Liver (tissue), 9 donors: ENCODE data around the gene KIF26B. TPM values are rescaled to one million over a fixed set of nuclear protein-coding genes. Genes with fewer than 3 reads are reported as not detected.

Experiments used
- DNase-seq: peaks from one replicate; pipeline ENCODE4 v3.0.0-alpha.2; 2017; ENCODE audit warnings: low spot score
- H3K27ac ChIP-seq, 2 donors: one replicate each; pipeline ENCODE4 v1.7.0; 2013; ENCODE audit warnings: inconsistent platforms in 2 of 2, low read length in 2 of 2, control low read depth in 1 of 2, low read depth in 1 of 2, mild to moderate bottlenecking in 1 of 2
- H3K27me3 ChIP-seq, 4 donors: one replicate each; pipeline versions ENCODE4 v1.6.1 to v1.7.0; 2013; ENCODE audit warnings: low read length in 3 of 4, inconsistent platforms in 1 of 4, mild to moderate bottlenecking in 1 of 4, moderate library complexity in 1 of 4; ENCODE audit not compliant: control insufficient read depth in 4 of 4, insufficient read depth in 4 of 4
- H3K36me3 ChIP-seq, 4 donors: one replicate each; pipeline versions ENCODE4 v1.6.1 to v1.7.0; 2013; ENCODE audit warnings: low read length in 3 of 4, mild to moderate bottlenecking in 3 of 4, low read depth in 1 of 4, moderate library complexity in 1 of 4; ENCODE audit not compliant: control insufficient read depth in 4 of 4, insufficient read depth in 3 of 4
- H3K4me1 ChIP-seq, 4 donors: one replicate each; pipeline versions ENCODE4 v1.6.1 to v1.7.0; 2013; ENCODE audit warnings: low read length in 3 of 4, mild to moderate bottlenecking in 3 of 4, moderate library complexity in 1 of 4; ENCODE audit not compliant: control insufficient read depth in 4 of 4, insufficient read depth in 4 of 4
- H3K4me3 ChIP-seq, 3 donors: one replicate each; pipeline versions ENCODE4 v1.6.1 to v1.7.0; 2013; ENCODE audit warnings: low read length in 3 of 3, control low read depth in 1 of 3, low read depth in 1 of 3, mild to moderate bottlenecking in 1 of 3
- H3K9ac ChIP-seq, 2 donors: one replicate each; pipeline ENCODE4 v1.7.0; 2013; ENCODE audit warnings: low read length in 2 of 2, mild to moderate bottlenecking in 2 of 2, moderate library complexity in 2 of 2, control low read depth in 1 of 2, low read depth in 1 of 2
- H3K9me3 ChIP-seq, 4 donors: one replicate each; pipeline versions ENCODE4 v1.6.1 to v1.7.0; 2013; ENCODE audit warnings: low read length in 3 of 4; ENCODE audit not compliant: control insufficient read depth in 4 of 4
- CTCF ChIP-seq: fragments of 150-350 bp; IDR thresholded peaks from 2 replicates; pipeline ENCODE4 v1.5.1; 2017; ENCODE audit warnings: improper control_type of control experiment, low read depth, low read length; ENCODE audit not compliant: missing input control
- FOXA2 ChIP-seq: IDR thresholded peaks from 2 replicates; pipeline ENCODE4 v1.6.1; 2016; ENCODE audit warnings: antibody characterized with exemption
- GABPA ChIP-seq, 2 donors: IDR thresholded peaks in 1 of 2; conservative IDR thresholded peaks in 1 of 2; 2 replicates each; pipeline ENCODE4 v1.6.1; 2016; ENCODE audit warnings: antibody characterized with exemption in 2 of 2, mild to moderate bottlenecking in 1 of 2, moderate library complexity in 1 of 2
- HNF4G ChIP-seq: IDR thresholded peaks from 2 replicates; pipeline ENCODE4 v1.6.1; 2016; ENCODE audit warnings: antibody characterized with exemption
- MAX ChIP-seq: IDR thresholded peaks from 2 replicates; pipeline ENCODE4 v1.6.1; 2016; ENCODE audit warnings: antibody characterized with exemption
- NR2F2 ChIP-seq: IDR thresholded peaks from 2 replicates; pipeline ENCODE4 v1.6.1; 2016; ENCODE audit warnings: antibody characterized with exemption
- RAD21 ChIP-seq, 2 donors: IDR thresholded peaks; 2 replicates each; pipeline ENCODE4 v1.6.1; 2016; ENCODE audit warnings: antibody characterized with exemption in 2 of 2, mild to moderate bottlenecking in 2 of 2
- REST ChIP-seq: IDR thresholded peaks from 2 replicates; pipeline ENCODE4 v1.6.1; 2016; ENCODE audit warnings: antibody characterized with exemption, mild to moderate bottlenecking
- RXRA ChIP-seq, 2 donors: IDR thresholded peaks; 2 replicates each; pipeline ENCODE4 v1.6.1; 2017 to 2018; ENCODE audit warnings: antibody characterized with exemption in 2 of 2, mild to moderate bottlenecking in 1 of 2
- SP1 ChIP-seq: IDR thresholded peaks from 2 replicates; pipeline ENCODE4 v1.6.1; 2018; ENCODE audit warnings: antibody characterized with exemption, mild to moderate bottlenecking
- TAF1 ChIP-seq: conservative IDR thresholded peaks from 2 replicates; pipeline ENCODE4 v1.6.1; 2016; ENCODE audit warnings: antibody characterized with exemption, mild to moderate bottlenecking
- YY1 ChIP-seq: IDR thresholded peaks from 2 replicates; pipeline ENCODE4 v1.6.1; 2016; ENCODE audit warnings: antibody characterized with exemption, mild to moderate bottlenecking
- ZBTB33 ChIP-seq: IDR thresholded peaks from 2 replicates; pipeline ENCODE4 v1.6.1; 2016; ENCODE audit warnings: antibody characterized with exemption
- WGBS: extraction: QIAGEN DNeasy Blood & Tissue Kit; methylation state at CpG from one replicate; pipeline ENCODE4 v1.1.7; 2013; 5-methylcytosine and 5-hydroxymethylcytosine counted together
- polyA plus RNA-seq, 2 donors: library from polyadenylated mRNA; stranded (reverse) in 1 of 2; unstranded in 1 of 2; fragments of 200-250 nt in 1 of 2; fragments of >200 nt in 1 of 2; fragmentation: Nextera tagmentation in 1 of 2; extraction: Ambion mirVana in 1 of 2; gene quantifications; one replicate each; pipeline versions ENCODE4 v1.2.1 to v1.2.3, GENCODE V29; 2013 to 2015
- total RNA-seq, 2 donors: library from RNA; depleted of rRNA; stranded (reverse); fragments of >200 nt; gene quantifications; one replicate each; pipeline ENCODE4 v1.2.3, GENCODE V29; 2014
- donor health status: healthy.
- donor health status: healthy.
- donor health status: healthy.
- donor health status: healthy.
- donor health status: healthy.

KIF26B gene
- total and polyA plus RNA-seq, 4 donors: 0.10 to 1.7 (median 0.34) TPM

- 65% methylated on average over 7 of the region's 7 CpGs for WGBS
- Histone ChIP-seq H3K27ac (no peak overlapping the region), H3K36me3 (no peaks in the 10 kb centered on the region), H3K4me1 (no peaks in the 10 kb centered on the region), H3K9ac (no peak overlapping the region), H3K9me3 (no peaks in the 10 kb centered on the region), H3K4me3 (no peak overlapping the region), H3K27me3 (no peaks in the 10 kb centered on the region)
- no peak for DNase-seq
- TF ChIP-seq HNF4G: no peak
- TF ChIP-seq RAD21 (IDR thresholded peaks at IDR 0.05): no peak
- TF ChIP-seq SP1: no peak
- no peak for TF ChIP-seq TAF1
- no peak for TF ChIP-seq CTCF
These were observed 345.8 kb downstream of the KIF26B start for GRCh38 chr1:245500546-245500945.

GRCh38 chr1:245501633-245502032 lies 346.8 kb downstream of the KIF26B start:
- no peak overlapping the region for H3K4me3 ChIP-seq
- H3K9ac ChIP-seq: no peak overlapping the region
- DNase-seq: no peak
- H3K27me3 ChIP-seq: no peaks in the 10 kb centered on the region
- no peak for TF ChIP-seq YY1
- no peak for TF ChIP-seq REST
- TF ChIP-seq RXRA (IDR thresholded peaks at IDR 0.05): no peak
- no peak for TF ChIP-seq MAX
- no peak for TF ChIP-seq TAF1
- no peak for TF ChIP-seq CTCF
- TF ChIP-seq GABPA (IDR thresholded peaks at IDR 0.05 in 1 of 2, conservative IDR thresholded peaks at IDR 0.05 in 1 of 2): no peak
- H3K4me1 ChIP-seq: no peaks in the 10 kb centered on the region
- H3K36me3 ChIP-seq: no peaks in the 10 kb centered on the region
- WGBS: 88% methylated on average over 7 of the region's 7 CpGs
- H3K27ac ChIP-seq: no peak overlapping the region
- H3K9me3 ChIP-seq: no peaks in the 10 kb centered on the region

GRCh38 chr1:245503548-245503947 lies 348.8 kb downstream of the KIF26B start:
- no peak overlapping the region for H3K4me3 ChIP-seq
- no peaks in the 10 kb centered on the region for H3K4me1 ChIP-seq
- 95% methylated on average over 9 of the region's 9 CpGs for WGBS
- H3K9ac ChIP-seq: no peak overlapping the region
- H3K9me3 ChIP-seq: no peaks in the 10 kb centered on the region
- no peaks in the 10 kb centered on the region for H3K27me3 ChIP-seq
- no peak for DNase-seq
- H3K36me3 ChIP-seq: no peaks in the 10 kb centered on the region
- H3K27ac ChIP-seq: no peak overlapping the region
- no peak for TF ChIP-seq YY1
- TF ChIP-seq RAD21 (IDR thresholded peaks at IDR 0.05): no peak
- TF ChIP-seq ZBTB33: no peak
- no peak for TF ChIP-seq MAX
- no peak for TF ChIP-seq REST
- no peak for TF ChIP-seq HNF4G
- no peak for TF ChIP-seq TAF1
- no peak for TF ChIP-seq NR2F2
- no peak for TF ChIP-seq SP1
- no peak for TF ChIP-seq FOXA2
